GM12878 (cell line): Measurements from ENCODE around the gene TMEM232.

Experiments used
- CBX5 ChIP-seq: sonication (generic); IDR thresholded peaks from 2 replicates; pipeline ENCODE4 v1.6.1; 2016; ENCODE audit warnings: low read depth, moderate library complexity, mild to moderate bottlenecking, inconsistent platforms
- CTCF ChIP-seq, 3 experiments: IDR thresholded peaks in 2 of 3; conservative IDR thresholded peaks in 1 of 3; 2 replicates each; pipeline ENCODE4 v1.5.1; 2011; ENCODE audit warnings: low read depth in 3 of 3, low read length in 3 of 3, mild to moderate bottlenecking in 3 of 3, control low read depth in 2 of 3, moderate library complexity in 2 of 3, inconsistent platforms in 1 of 3, mixed read lengths in 1 of 3; ENCODE audit not compliant: control insufficient read depth in 2 of 3, insufficient read depth in 1 of 3; ENCODE audit errors: extremely low read depth in 1 of 3
- EGR1 ChIP-seq, 2 experiments: IDR thresholded peaks; 1 replicate in 1 of 2; 2 replicates in 1 of 2; pipeline ENCODE4 v1.6.1; 2011 to 2012; ENCODE audit warnings: low read depth in 2 of 2, low read length in 2 of 2, borderline replicate concordance in 1 of 2, mild to moderate bottlenecking in 1 of 2, moderate library complexity in 1 of 2
- ELK1 ChIP-seq: IDR thresholded peaks from 2 replicates; pipeline ENCODE4 v1.6.1; 2012; ENCODE audit warnings: low read depth, low read length, improper control_type of control experiment
- EP300 ChIP-seq, 2 experiments: fragments of 150-350 bp in 1 of 2; IDR thresholded peaks; 2 replicates each; pipeline ENCODE4 v1.6.1; 2011 to 2012; ENCODE audit warnings: low read depth in 2 of 2, low read length in 2 of 2, borderline replicate concordance in 1 of 2, improper control_type of control experiment in 1 of 2, inconsistent platforms in 1 of 2; ENCODE audit not compliant: control insufficient read depth in 1 of 2
- EZH2 ChIP-seq: IDR thresholded peaks from 2 replicates; pipeline ENCODE4 v1.6.1; 2012; ENCODE audit warnings: low read depth, mild to moderate bottlenecking, control low read depth, inconsistent platforms, low read length, borderline replicate concordance; ENCODE audit not compliant: control insufficient read depth
- HDAC2 ChIP-seq: fragments of 200-600 bp; sonication (generic); IDR thresholded peaks from 2 replicates; pipeline ENCODE4 v1.6.1; 2017
- JUNB ChIP-seq: IDR thresholded peaks from 2 replicates; pipeline ENCODE4 v1.6.1; 2016; ENCODE audit warnings: antibody characterized with exemption, mild to moderate bottlenecking
- JUND ChIP-seq: IDR thresholded peaks from 2 replicates; pipeline ENCODE4 v1.6.1; 2012; ENCODE audit warnings: low read depth, mild to moderate bottlenecking, low read length, improper control_type of control experiment, moderate library complexity
- MAX ChIP-seq: IDR thresholded peaks from 2 replicates; pipeline ENCODE4 v1.6.1; 2012; ENCODE audit warnings: low read depth, low read length, improper control_type of control experiment
- PKNOX1 ChIP-seq: fragments of 450-650 bp; IDR thresholded peaks from 2 replicates; pipeline ENCODE4 v1.6.1; 2016; ENCODE audit warnings: mild to moderate bottlenecking
- POLR2A ChIP-seq: IDR thresholded peaks from 2 replicates; pipeline ENCODE4 v1.6.1; 2011; ENCODE audit warnings: low read depth, mild to moderate bottlenecking, low read length
- RAD21 ChIP-seq: IDR thresholded peaks from 2 replicates; pipeline ENCODE4 v1.6.1; 2011; ENCODE audit warnings: mild to moderate bottlenecking, low read depth, low read length, moderate library complexity; ENCODE audit not compliant: insufficient read depth
- SMAD1 ChIP-seq: fragments of 450-650 bp; IDR thresholded peaks from 2 replicates; pipeline ENCODE4 v1.6.1; 2018; ENCODE audit warnings: mild to moderate bottlenecking, low read depth; ENCODE audit not compliant: partially characterized antibody

- TF ChIP-seq MAX: no peak
- TF ChIP-seq EP300 (IDR thresholded peaks at IDR 0.05; ENCODE audit: borderline replicate concordance in 1 of 2, control insufficient read depth in 1 of 2, low read depth in 2 of 2, low read length in 2 of 2): no peak
- no peak for TF ChIP-seq EGR1 (IDR thresholded peaks at IDR 0.05; ENCODE audit: borderline replicate concordance in 1 of 2, low read depth in 2 of 2, low read length in 2 of 2)
- no peak for TF ChIP-seq RAD21
- no peak for TF ChIP-seq CBX5
- no peak for TF ChIP-seq JUNB
- TF ChIP-seq ELK1: no peak
- no peak for TF ChIP-seq CTCF (IDR thresholded peaks at IDR 0.05 in 2 of 3, conservative IDR thresholded peaks at IDR 0.05 in 1 of 3; ENCODE audit: control insufficient read depth in 2 of 3, extremely low read depth in 1 of 3, insufficient read depth in 1 of 3, low read depth in 3 of 3, low read length in 3 of 3)
- TF ChIP-seq JUND: no peak
- no peak for TF ChIP-seq POLR2A
- TF ChIP-seq SMAD1: no peak
- no peak for TF ChIP-seq HDAC2
- TF ChIP-seq EZH2: no peak
- no peak for TF ChIP-seq PKNOX1
These were observed 209.1 kb downstream of the TMEM232 start for GRCh38 chr5:110517396-110517795.
